ENCODE data around the gene LYRM4. TPM values are rescaled to one million over a fixed set of nuclear protein-coding genes. Genes with fewer than 3 reads are reported as not detected.

The LYRM4 gene
- total RNA-seq, 1 experiment from 2014 or later: 44.3 TPM

GRCh38 chr6:5203546-5203945, 57.2 kb downstream of the LYRM4 start:
- TF ChIP-seq CTCF (conservative IDR thresholded peaks at IDR 0.05): no peak
- Mint-ChIP-seq H3K27ac (no peak overlapping the region), H3K9me3 (no peaks in the 10 kb centered on the region), H3K4me3 (no peak overlapping the region), H3K4me1 (peaks cover 26 to 30% of the 10 kb centered on the region in 2 experiments), H3K36me3 (ENCODE audit: insufficient read depth in 1 of 3, low read depth in 3 of 3) (no peaks in the 10 kb centered on the region), H3K27me3 (ENCODE audit: low read depth) (no peaks in the 10 kb centered on the region)
- H2BK15ac ChIP-seq (ENCODE audit: low read depth, low read length): no peak overlapping the region
- H3K9ac ChIP-seq (ENCODE audit: extremely low read depth, insufficient read length, low read length): no peak overlapping the region
- H3K4ac ChIP-seq (ENCODE audit: low read depth, low read length): no peak overlapping the region
- no peaks in the 10 kb centered on the region for H3K79me1 ChIP-seq (ENCODE audit: insufficient read depth, low read depth, low read length, poor library complexity, severe bottlenecking)
- no peak overlapping the region for H3K14ac ChIP-seq (ENCODE audit: insufficient read depth, low read length)
- no peak overlapping the region for H4K91ac ChIP-seq (ENCODE audit: insufficient read length, low read depth, low read length)
- H3K56ac ChIP-seq (ENCODE audit: insufficient read length, low read depth, low read length): no peak overlapping the region
- H4K5ac ChIP-seq (ENCODE audit: insufficient read length, low read depth, low read length): no peak overlapping the region
- H3K4me2 ChIP-seq (ENCODE audit: insufficient read depth, insufficient read length, low read length): no peak overlapping the region
- no peaks in the 10 kb centered on the region for H4K20me1 ChIP-seq (ENCODE audit: control insufficient read depth, insufficient read depth, insufficient read length)
- H2BK12ac ChIP-seq (ENCODE audit: insufficient read length, low read depth, low read length): no peak overlapping the region
- no peak overlapping the region for H2BK5ac ChIP-seq (ENCODE audit: insufficient read length, low read length)
- H2AK5ac ChIP-seq (ENCODE audit: insufficient read length, low read length): no peak overlapping the region
- no peak overlapping the region for H2BK20ac ChIP-seq (ENCODE audit: low read depth, low read length, poor library complexity, severe bottlenecking)
- no peak overlapping the region for H3K18ac ChIP-seq (ENCODE audit: insufficient read length, low read depth, low read length)
- no peaks in the 10 kb centered on the region for H3K27me3 ChIP-seq (ENCODE audit: insufficient read depth, low read length)
- H3K4me1 ChIP-seq (ENCODE audit: insufficient read depth, low read length): peaks cover 2% of the 10 kb centered on the region; the same call in 1 of the 2 replicates
- no peaks in the 10 kb centered on the region for H3K9me3 ChIP-seq (ENCODE audit: control insufficient read depth, low read depth, low read length)
- H3K23me2 ChIP-seq (ENCODE audit: insufficient read length, low read depth, low read length, poor library complexity, severe bottlenecking): no peaks in the 10 kb centered on the region
- DNase-seq: no peak
- H4K8ac ChIP-seq (replicated peaks; ENCODE audit: insufficient read length, low read depth, low read length): no peak overlapping the region
- H3T11ph ChIP-seq (ENCODE audit: low read length): no peak overlapping the region
- WGBS (ENCODE audit: extremely low coverage, insufficient read length, low lambda C conversion rate): no CpG with 5 or more reads among the region's 10 CpGs
- H2BK120ac ChIP-seq (ENCODE audit: low read depth, low read length, poor library complexity, severe bottlenecking): no peak overlapping the region
- H3K27ac ChIP-seq (ENCODE audit: insufficient read length, low read depth, low read length): no peak overlapping the region
- no peak overlapping the region for H3K23ac ChIP-seq (ENCODE audit: insufficient read length, low read depth, low read length)
- no peak overlapping the region for H2AFZ ChIP-seq (ENCODE audit: low read length)
- H3K79me2 ChIP-seq (ENCODE audit: insufficient read depth, low read length): no peaks in the 10 kb centered on the region

Data from H9 (cell line).